NCI-H187 treated with DMSO at 0.1 percent for 48 hours (cell line): ENCODE results near the gene MCM7.
A peak's percentile ranks its signal among the peaks of the same experiment; 100 is the strongest.

Experiments
- DNase-seq: peaks from one replicate; lab custom pipeline; 2025; lab: John Stamatoyannopoulos, UW

Gene MCM7

DNA sequence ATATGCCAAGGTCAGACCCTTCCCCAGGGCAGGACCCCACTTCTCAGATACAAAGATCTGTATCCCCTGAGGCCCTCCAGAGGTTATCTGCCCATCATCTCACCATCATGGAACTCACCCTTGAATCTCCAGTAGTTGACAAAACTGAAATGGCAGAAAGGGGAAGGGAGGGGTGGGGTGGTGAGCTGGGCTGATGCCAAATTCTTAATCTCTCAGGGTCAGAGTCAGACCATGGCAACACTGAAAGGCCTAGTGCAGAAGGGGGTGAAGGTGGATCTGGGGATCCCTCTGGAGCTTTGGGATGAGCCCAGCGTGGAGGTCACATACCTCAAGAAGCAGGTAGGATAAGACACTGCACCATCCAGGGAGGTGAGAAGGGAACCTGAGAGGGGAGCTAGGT is 21.4 kb upstream of the MCM7 start:
- DNase-seq: no peak

- peak; percentile 92 for DNase-seq
Measured at GRCh38 chr7:100122067-100122466, 20.9 kb upstream of the MCM7 start.

DNA sequence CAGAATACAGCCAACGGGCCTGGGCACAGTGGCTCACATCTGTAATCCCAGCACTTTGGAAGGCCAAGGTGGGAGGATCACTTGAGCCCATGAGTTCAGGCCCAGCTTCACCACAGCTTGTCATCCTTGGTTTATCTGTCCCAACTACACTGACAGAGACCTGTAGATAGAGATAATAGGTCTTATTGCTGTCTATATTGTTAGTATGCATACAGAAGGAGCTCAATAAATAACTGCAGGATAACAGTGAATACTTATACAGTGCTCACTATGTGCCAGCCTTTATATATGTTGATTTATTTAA is 19.5 kb upstream of the MCM7 start:
- no peak for DNase-seq

- DNase-seq: no peak
Measured at GRCh38 chr7:100119970-100120732, 19.0 kb upstream of the MCM7 start.

GRCh38 chr7:100119072-100119969 is 18.1 kb upstream of the MCM7 start, which contains the start of the genes CNPY4 and TAF6:
Gene CNPY4, plus strand, starts transcription at chr7:100119634. Its CDS starts 111 bp downstream, at chr7:100119745.
Gene TAF6, minus strand, starts transcription at chr7:100119358. Its CDS starts 5,149 bp downstream, at chr7:100114209.
- peak; percentile 83 for DNase-seq

- DNase-seq: no peak
Measured at GRCh38 chr7:100118388-100119071, 17.3 kb upstream of the MCM7 start.

GRCh38 chr7:100115026-100115425 is 13.8 kb upstream of the MCM7 start:
- DNase-seq: no peak

GRCh38 chr7:100111914-100112313 is 10.7 kb upstream of the MCM7 start:
- DNase-seq: no peak

DNA sequence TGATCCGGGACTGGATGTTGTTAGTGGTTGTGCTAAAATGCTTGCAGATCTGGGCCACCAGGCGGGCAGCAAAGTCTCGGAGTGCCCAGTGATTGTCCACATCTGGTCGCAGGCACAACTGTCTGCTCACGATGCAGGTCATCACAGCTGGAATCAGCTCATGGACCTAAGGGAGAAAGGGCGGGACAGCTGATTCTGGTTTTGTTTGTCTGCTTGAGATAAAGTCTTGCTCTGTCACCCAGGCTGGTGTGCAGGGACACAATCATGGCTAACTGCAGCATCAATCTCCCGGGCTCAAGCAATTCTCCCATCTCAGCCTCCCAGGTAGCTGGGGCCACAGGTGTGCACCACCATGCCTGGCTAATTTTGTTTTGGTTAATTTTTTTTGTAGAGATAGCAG is 10.0 kb upstream of the MCM7 start:
- DNase-seq: no peak

DNA sequence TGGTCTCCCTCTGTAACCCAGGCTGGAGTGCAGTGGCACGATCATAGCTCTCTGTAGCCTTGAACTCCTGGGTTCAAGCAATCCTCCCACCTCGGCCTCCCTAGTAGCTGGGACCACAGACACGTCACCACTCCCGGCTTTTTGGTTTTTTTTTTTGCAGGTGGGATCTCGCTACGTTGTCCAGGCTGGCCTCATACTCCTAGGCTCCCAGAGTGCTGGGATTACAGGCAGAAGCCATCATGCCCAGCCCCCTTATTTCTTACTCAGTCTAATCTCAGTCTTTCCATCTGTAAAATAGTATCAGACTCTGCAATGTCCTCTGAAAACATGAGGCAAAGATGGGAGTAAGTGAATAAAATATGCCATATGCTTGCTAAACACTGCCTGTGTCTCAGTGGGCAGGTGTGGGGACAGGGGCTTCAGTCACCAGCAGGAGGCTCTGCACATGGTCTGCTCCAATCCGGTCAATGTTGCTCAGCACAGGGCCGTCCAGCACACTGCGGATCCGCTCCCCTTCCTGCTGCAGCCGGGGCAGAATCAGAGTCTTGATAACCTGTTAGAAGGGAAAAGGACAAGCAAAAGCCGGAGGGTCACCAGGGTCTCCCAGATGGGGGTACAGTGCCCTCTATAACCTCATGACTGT is 8.4 kb upstream of the MCM7 start:
- DNase-seq: no peak

- no peak for DNase-seq
Measured at GRCh38 chr7:100107890-100108289, 6.7 kb upstream of the MCM7 start.

DNA sequence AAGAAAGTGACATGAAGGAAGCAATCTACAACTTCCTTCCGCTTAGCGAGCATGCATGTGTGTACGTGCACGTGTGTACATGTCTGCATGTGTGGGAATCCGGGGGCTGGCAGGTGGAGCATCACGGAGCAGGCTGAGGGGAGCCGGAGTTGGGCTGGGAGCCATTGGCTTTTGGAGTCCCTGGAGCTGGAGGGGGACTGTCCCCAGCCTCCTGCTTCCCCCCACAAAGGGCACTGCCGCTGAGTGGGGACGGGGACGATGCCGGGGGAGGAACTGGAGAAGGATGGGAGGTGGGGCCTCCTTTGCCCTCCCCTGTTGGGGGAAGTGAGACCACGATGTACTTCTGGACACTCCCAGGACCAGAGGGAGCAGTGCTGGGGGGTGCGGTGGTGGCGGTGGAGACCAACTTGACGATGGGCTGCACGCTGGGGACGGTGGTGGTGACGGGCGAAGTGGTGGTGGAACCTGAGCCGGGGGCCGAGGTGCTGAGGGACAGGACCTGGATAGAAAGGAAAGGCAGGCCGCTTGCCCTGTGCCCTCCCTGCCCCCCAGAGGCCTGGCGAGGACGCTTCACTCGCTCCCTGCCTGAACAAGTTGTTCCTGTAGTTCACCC is 6.0 kb upstream of the MCM7 start:
- DNase-seq: no peak

GRCh38 chr7:100106633-100107032 is 5.4 kb upstream of the MCM7 start:
- no peak for DNase-seq

- no peak for DNase-seq
Measured at GRCh38 chr7:100105534-100105933, 4.3 kb upstream of the MCM7 start.

DNA sequence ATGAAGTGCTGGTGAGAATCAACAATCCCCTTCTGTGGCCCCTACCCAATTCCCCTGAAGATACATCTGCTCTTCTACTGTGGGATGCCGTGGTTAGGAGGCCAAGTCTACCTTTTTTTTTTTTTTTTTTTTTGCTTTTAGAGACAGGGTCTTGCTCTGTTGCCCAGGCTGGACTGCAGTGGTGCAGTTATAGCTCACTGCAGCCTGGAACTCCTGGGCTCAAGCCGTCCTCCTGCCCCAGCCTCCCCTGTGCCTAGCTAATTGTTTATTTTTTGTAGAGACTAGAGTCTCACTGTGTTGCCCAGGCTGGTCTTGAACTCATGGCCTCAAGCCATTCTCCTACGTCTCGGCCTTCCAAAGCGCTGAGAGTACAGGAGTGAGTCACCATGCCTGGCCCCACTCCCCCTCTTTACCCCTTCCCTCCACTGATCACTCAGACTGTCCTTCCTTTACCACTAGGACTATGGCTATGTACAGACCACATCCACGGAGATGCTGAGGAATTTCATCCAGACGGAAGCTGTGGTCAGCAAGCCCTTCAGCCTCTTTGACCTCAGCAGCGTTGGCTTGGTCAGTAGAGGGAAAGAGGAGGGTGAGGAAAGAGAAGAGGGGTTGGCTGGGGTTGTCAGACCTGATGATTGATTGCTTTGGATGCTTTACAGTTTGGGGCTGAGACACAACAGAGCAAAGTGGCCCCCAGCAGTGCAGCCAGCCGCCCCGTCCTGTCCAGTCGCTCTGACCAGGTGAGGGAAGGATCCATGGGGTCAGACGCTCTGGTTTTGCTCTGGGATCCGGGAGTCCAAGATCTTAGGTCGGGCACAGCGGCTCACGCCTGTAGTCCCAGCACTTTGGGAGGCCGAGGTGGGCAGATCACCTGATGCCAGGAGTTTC is 2.0 kb upstream of the MCM7 start:
- no peak for DNase-seq

DNA sequence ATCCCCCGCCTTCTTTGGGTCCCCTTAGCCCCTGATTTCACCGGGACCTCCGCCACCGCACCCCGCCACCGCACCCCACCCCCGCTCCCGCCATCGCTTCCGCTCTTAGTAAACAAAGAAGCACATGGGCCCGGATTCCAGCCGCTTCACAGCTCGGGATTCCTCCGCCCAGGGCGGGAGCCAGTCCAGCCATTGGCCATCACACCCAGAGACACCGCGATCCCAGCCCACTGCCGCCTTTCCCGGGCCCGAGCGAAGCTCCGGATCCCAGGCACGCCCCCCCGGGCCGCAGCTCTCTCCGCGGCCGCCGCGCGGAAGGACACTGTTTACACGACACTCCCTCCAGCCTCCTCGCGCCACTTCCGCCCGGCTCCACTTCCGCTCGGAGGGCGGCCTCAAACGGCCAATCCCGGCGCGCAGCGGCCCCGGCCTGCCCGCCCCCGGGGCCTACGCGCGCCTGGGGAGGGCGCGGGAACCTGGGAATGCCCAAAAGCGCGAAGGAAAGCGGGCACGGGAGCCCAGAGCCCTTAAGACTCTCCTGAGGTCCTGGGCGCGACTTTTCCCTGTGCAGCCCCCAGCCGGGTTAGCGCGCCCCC is 679 bp downstream of the MCM7 start:
- peak; percentile 60 for DNase-seq

DNA sequence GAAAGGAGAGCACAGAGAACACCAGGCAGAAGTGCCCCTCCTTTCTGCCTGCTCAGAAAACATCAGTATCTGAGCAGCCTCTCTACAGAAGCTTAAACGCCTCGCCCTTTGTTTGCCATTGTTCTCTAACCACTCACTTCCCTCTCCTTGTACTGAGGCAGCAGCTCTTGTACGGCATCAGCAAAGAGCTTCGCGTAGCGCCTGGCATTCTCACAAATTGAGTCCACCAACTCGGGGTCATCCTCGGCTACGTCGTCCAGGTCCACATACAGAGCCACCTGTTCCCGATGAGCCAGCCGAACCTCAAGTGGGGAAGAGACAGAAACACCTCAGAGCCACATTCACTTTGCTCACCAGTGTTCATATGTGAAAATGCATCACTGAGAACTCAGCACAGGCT is 1.7 kb downstream of the MCM7 start:
- no peak for DNase-seq

GRCh38 chr7:100098913-100099312 is 2.3 kb downstream of the MCM7 start:
- DNase-seq: no peak

- DNase-seq: no peak
Measured at GRCh38 chr7:100095704-100096103, 5.5 kb downstream of the MCM7 start.

- DNase-seq: no peak
Measured at GRCh38 chr7:100095289-100095688, 5.9 kb downstream of the MCM7 start.
